H9 (cell line): Measurements from ENCODE around the gene CCDC51. TPM values are rescaled to one million over a fixed set of nuclear protein-coding genes. Genes with fewer than 3 reads are reported as not detected.

Source experiments
- DNase-seq: peaks from one replicate; pipeline ENCODE4 v3.0.0-alpha.2; 2017
- H2AFZ ChIP-seq: one replicate; pipeline ENCODE4 v1.6.1; 2013; ENCODE audit warnings: mild to moderate bottlenecking, low read length, control low read depth, moderate library complexity
- H2AK5ac ChIP-seq: 2 replicates; pipeline ENCODE4 v1.6.1; 2013; ENCODE audit warnings: low read length, control low read depth, mixed read lengths; ENCODE audit not compliant: insufficient read length
- H2BK120ac ChIP-seq: one replicate; pipeline ENCODE4 v1.6.1; 2013; ENCODE audit warnings: low read depth, mild to moderate bottlenecking, low read length, control low read depth, inconsistent platforms; ENCODE audit not compliant: poor library complexity, severe bottlenecking
- H2BK12ac ChIP-seq: 2 replicates; pipeline ENCODE4 v1.6.1; 2013; ENCODE audit warnings: low read length, control low read depth, mixed read lengths, low read depth; ENCODE audit not compliant: insufficient read length
- H2BK15ac ChIP-seq: 2 replicates; pipeline ENCODE4 v1.6.1; 2013; ENCODE audit warnings: low read depth, low read length, control low read depth
- H2BK20ac ChIP-seq: one replicate; pipeline ENCODE4 v1.6.1; 2013; ENCODE audit warnings: low read depth, mild to moderate bottlenecking, low read length, control low read depth, inconsistent platforms; ENCODE audit not compliant: poor library complexity, severe bottlenecking
- H2BK5ac ChIP-seq: 2 replicates; pipeline ENCODE4 v1.6.1; 2013; ENCODE audit warnings: low read length, control low read depth, mixed read lengths; ENCODE audit not compliant: insufficient read length
- H3K14ac ChIP-seq: 2 replicates; pipeline ENCODE4 v1.6.1; 2013; ENCODE audit warnings: low read length, control low read depth; ENCODE audit not compliant: insufficient read depth
- H3K18ac ChIP-seq: 2 replicates; pipeline ENCODE4 v1.6.1; 2013; ENCODE audit warnings: low read depth, mild to moderate bottlenecking, mixed read lengths, low read length, control low read depth; ENCODE audit not compliant: insufficient read length
- H3K23ac ChIP-seq: 2 replicates; pipeline ENCODE4 v1.6.1; 2013; ENCODE audit warnings: low read length, control low read depth, mixed read lengths, low read depth; ENCODE audit not compliant: insufficient read length
- H3K23me2 ChIP-seq: 2 replicates; pipeline ENCODE4 v1.6.1; 2013; ENCODE audit warnings: low read depth, mild to moderate bottlenecking, mixed read lengths, low read length, control low read depth; ENCODE audit not compliant: insufficient read length, poor library complexity, severe bottlenecking
- H3K27ac ChIP-seq: 2 replicates; pipeline ENCODE4 v1.5.1; 2013; ENCODE audit warnings: low read length, control low read depth, mixed read lengths, low read depth; ENCODE audit not compliant: insufficient read length
- H3K27me3 ChIP-seq: 2 replicates; pipeline ENCODE4 v1.6.1; 2013; ENCODE audit warnings: low read length, control low read depth, inconsistent platforms; ENCODE audit not compliant: insufficient read depth
- H3K4ac ChIP-seq: 2 replicates; pipeline ENCODE4 v1.6.1; 2013; ENCODE audit warnings: low read depth, mild to moderate bottlenecking, control low read depth, inconsistent platforms, low read length, moderate library complexity
- H3K4me1 ChIP-seq: 2 replicates; pipeline ENCODE4 v1.6.1; 2013; ENCODE audit warnings: low read length, control low read depth, inconsistent platforms; ENCODE audit not compliant: insufficient read depth
- H3K4me2 ChIP-seq: 2 replicates; pipeline ENCODE4 v1.6.1; 2013; ENCODE audit warnings: low read length, control low read depth, mixed read lengths; ENCODE audit not compliant: insufficient read length, insufficient read depth
- H3K56ac ChIP-seq: 2 replicates; pipeline ENCODE4 v1.6.1; 2013; ENCODE audit warnings: low read depth, mild to moderate bottlenecking, mixed read lengths, low read length, control low read depth; ENCODE audit not compliant: insufficient read length
- H3K79me1 ChIP-seq: 2 replicates; pipeline ENCODE4 v1.6.1; 2013; ENCODE audit warnings: low read depth, mild to moderate bottlenecking, moderate library complexity, low read length, control low read depth, inconsistent platforms; ENCODE audit not compliant: insufficient read depth, poor library complexity, severe bottlenecking
- H3K79me2 ChIP-seq: 2 replicates; pipeline ENCODE4 v1.6.1; 2013; ENCODE audit warnings: low read length, control low read depth, inconsistent platforms; ENCODE audit not compliant: insufficient read depth
- H3K9ac ChIP-seq: 2 replicates; pipeline ENCODE4 v1.6.1; 2013; ENCODE audit warnings: low read length, control low read depth, mixed read lengths; ENCODE audit not compliant: insufficient read length; ENCODE audit errors: extremely low read depth
- H3K9me3 ChIP-seq: one replicate; pipeline ENCODE4 v1.6.1; 2013; ENCODE audit warnings: low read depth, low read length, inconsistent platforms; ENCODE audit not compliant: control insufficient read depth
- H3T11ph ChIP-seq: one replicate; pipeline ENCODE4 v1.6.1; 2013; ENCODE audit warnings: mild to moderate bottlenecking, low read length, control low read depth, inconsistent platforms
- H4K20me1 ChIP-seq: one replicate; pipeline ENCODE4 v1.6.1; 2013; ENCODE audit not compliant: control insufficient read depth, insufficient read length, insufficient read depth
- H4K5ac ChIP-seq: 2 replicates; pipeline ENCODE4 v1.6.1; 2013; ENCODE audit warnings: low read depth, mild to moderate bottlenecking, mixed read lengths, low read length, control low read depth; ENCODE audit not compliant: insufficient read length
- H4K8ac ChIP-seq: replicated peaks from 2 replicates; pipeline ENCODE4 v1.6.1; 2013; ENCODE audit warnings: low read length, control low read depth, mixed read lengths, low read depth; ENCODE audit not compliant: insufficient read length
- H4K91ac ChIP-seq: 2 replicates; pipeline ENCODE4 v1.6.1; 2013; ENCODE audit warnings: low read depth, mild to moderate bottlenecking, moderate library complexity, mixed read lengths, low read length, control low read depth; ENCODE audit not compliant: insufficient read length
- H3K27ac Mint-ChIP-seq, 3 experiments: 2 replicates in 2 of 3; 3 replicates in 1 of 3; pipeline ENCODE4 v1.8.0; 2020 to 2021; ENCODE audit warnings: mixed read lengths in 3 of 3, mild to moderate bottlenecking in 1 of 3, moderate library complexity in 1 of 3
- H3K27me3 Mint-ChIP-seq: 2 replicates; pipeline ENCODE4 v1.8.0; 2021; ENCODE audit warnings: low read depth, mild to moderate bottlenecking, moderate library complexity, mixed read lengths
- H3K36me3 Mint-ChIP-seq, 3 experiments: 2 replicates in 2 of 3; 3 replicates in 1 of 3; pipeline ENCODE4 v1.8.0; 2020 to 2021; ENCODE audit warnings: low read depth in 3 of 3, mixed read lengths in 3 of 3; ENCODE audit not compliant: insufficient read depth in 1 of 3
- H3K4me1 Mint-ChIP-seq, 2 experiments: 2 replicates each; pipeline ENCODE4 v1.8.0; 2020; ENCODE audit warnings: mixed read lengths in 2 of 2
- H3K4me3 Mint-ChIP-seq, 2 experiments: 2 replicates in 1 of 2; 3 replicates in 1 of 2; pipeline ENCODE4 v1.8.0; 2020 to 2021; ENCODE audit warnings: mild to moderate bottlenecking in 2 of 2, mixed read lengths in 2 of 2, moderate library complexity in 1 of 2
- H3K9me3 Mint-ChIP-seq, 2 experiments: 2 replicates in 1 of 2; 3 replicates in 1 of 2; pipeline ENCODE4 v1.8.0; 2020; ENCODE audit warnings: mild to moderate bottlenecking in 2 of 2, mixed read lengths in 2 of 2, moderate library complexity in 1 of 2
- CTCF ChIP-seq: fragments of 200-600 bp; sonication (generic); conservative IDR thresholded peaks from 3 replicates; pipeline ENCODE4 v1.8.0; 2021; ENCODE audit warnings: antibody characterized with exemption, mild to moderate bottlenecking
- WGBS: extraction: QIAGEN DNeasy Blood & Tissue Kit; methylation state at CpG from one replicate; pipeline ENCODE4 v1.1.7; 2013; ENCODE audit warnings: missing lambda C conversion rate, low lambda C conversion rate, mixed read lengths; ENCODE audit not compliant: insufficient read length; ENCODE audit errors: extremely low coverage; 5-methylcytosine and 5-hydroxymethylcytosine counted together
- total RNA-seq: library from RNA; stranded (reverse); gene quantifications from 2 replicates; pipeline ENCODE4 v1.2.1, GENCODE V29; 2021

CCDC51 gene
- total RNA-seq, 1 experiment from 2014 or later: 20.0 TPM

GRCh38 chr3:48428572-48429316 is 11.2 kb downstream of the CCDC51 start:
- H3K4ac ChIP-seq: no peak overlapping the region; the same call in 1 of the 2 replicates
- peaks cover 14 to 42% (median 35%) of the 10 kb centered on the region in 3 experiments; a peak in 6 of 7 replicates for H3K36me3 Mint-ChIP-seq
- no peaks in the 10 kb centered on the region for H3K9me3 ChIP-seq
- no peak overlapping the region for H4K91ac ChIP-seq
- no peak overlapping the region for H2BK120ac ChIP-seq
- peaks cover 13% of the 10 kb centered on the region; the same call in 1 of the 2 replicates for H3K4me1 ChIP-seq
- no peak overlapping the region for H2AFZ ChIP-seq
- peak overlapping the region; percentile 44 for H3K9ac ChIP-seq
- no peaks in the 10 kb centered on the region for H3K9me3 Mint-ChIP-seq
- H3K79me1 ChIP-seq: no peaks in the 10 kb centered on the region
- H3K23ac ChIP-seq: no peak overlapping the region
- H3K4me2 ChIP-seq: peak overlapping the region; percentile 65
- H2BK20ac ChIP-seq: no peak overlapping the region
- no peaks in the 10 kb centered on the region for H3K27me3 ChIP-seq
- H4K8ac ChIP-seq: no peak overlapping the region
- H3K56ac ChIP-seq: no peak overlapping the region
- H3K27ac Mint-ChIP-seq: peak overlapping the region; percentile 50 to 97 (median 93); a peak in 6 of 7 replicates
- no peak overlapping the region for H4K5ac ChIP-seq
- no peak overlapping the region for H2BK12ac ChIP-seq
- H3K18ac ChIP-seq: peak overlapping the region; percentile 53
- H3K14ac ChIP-seq: peak overlapping the region; percentile 85
- peak overlapping the region; percentile 83 to 89 for H3K4me3 Mint-ChIP-seq
- no peaks in the 10 kb centered on the region for H4K20me1 ChIP-seq
- no peak overlapping the region for H2AK5ac ChIP-seq
- peak; percentile 55 for DNase-seq
- WGBS: no CpG with 5 or more reads among the region's 60 CpGs
- TF ChIP-seq CTCF: no peak
- no peak overlapping the region for H3K27ac ChIP-seq
- H3T11ph ChIP-seq: no peak overlapping the region
- no peak overlapping the region for H2BK15ac ChIP-seq
- peaks cover 35% of the 10 kb centered on the region; the same call in 1 of the 2 replicates for H3K79me2 ChIP-seq
- no peaks in the 10 kb centered on the region for H3K27me3 Mint-ChIP-seq
- peaks cover 58 to 60% of the 10 kb centered on the region in 2 experiments for H3K4me1 Mint-ChIP-seq
- H2BK5ac ChIP-seq: no peak overlapping the region
- peaks cover 13% of the 10 kb centered on the region for H3K23me2 ChIP-seq
